ENCODE measurements around the gene CHL1. TPM values are rescaled to one million over a fixed set of nuclear protein-coding genes. Genes with fewer than 3 reads are reported as not detected.

CHL1 gene
- total RNA-seq, 4 donors from 2014 or later: 10.4 to 41.5 (median 25.4) TPM

DNA sequence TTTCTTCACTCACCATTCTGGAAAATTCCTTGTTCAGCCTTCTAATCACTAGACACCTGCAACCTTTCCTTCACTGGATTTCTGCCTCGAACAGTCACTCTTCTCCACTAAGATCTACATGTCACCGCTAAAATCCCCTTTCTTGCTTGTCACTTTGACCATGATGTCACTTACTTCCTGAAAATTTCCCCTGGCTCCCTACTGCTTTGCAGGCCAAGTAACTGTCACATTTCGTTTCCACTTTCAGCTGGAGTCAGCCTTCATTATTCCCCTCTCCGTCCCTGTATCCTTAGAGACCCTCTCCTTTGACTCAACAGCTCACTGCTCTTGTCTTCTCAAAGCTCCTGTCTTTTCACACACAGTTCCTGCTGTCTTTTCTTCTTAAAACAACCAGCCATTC is 15.9 kb downstream of the CHL1 start:
- Histone ChIP-seq H3K4me3 (no peak overlapping the region), H3K36me3 (no peaks in the 10 kb centered on the region), H3K9me3 (no peaks in the 10 kb centered on the region), H3K27ac (no peak overlapping the region), H3K4me1 (no peaks in the 10 kb centered on the region), H3K27me3 (no peaks in the 10 kb centered on the region)
- in situ Hi-C loops (cut with MboI; ENCODE audit: low pct_ligation_motif_present in 1 of 4, low pct_unique_long_range_greater_than_20kb in 1 of 4, low sequenced_read_pairs in 3 of 4): no loop called here
- TF ChIP-seq, protein P1, sequence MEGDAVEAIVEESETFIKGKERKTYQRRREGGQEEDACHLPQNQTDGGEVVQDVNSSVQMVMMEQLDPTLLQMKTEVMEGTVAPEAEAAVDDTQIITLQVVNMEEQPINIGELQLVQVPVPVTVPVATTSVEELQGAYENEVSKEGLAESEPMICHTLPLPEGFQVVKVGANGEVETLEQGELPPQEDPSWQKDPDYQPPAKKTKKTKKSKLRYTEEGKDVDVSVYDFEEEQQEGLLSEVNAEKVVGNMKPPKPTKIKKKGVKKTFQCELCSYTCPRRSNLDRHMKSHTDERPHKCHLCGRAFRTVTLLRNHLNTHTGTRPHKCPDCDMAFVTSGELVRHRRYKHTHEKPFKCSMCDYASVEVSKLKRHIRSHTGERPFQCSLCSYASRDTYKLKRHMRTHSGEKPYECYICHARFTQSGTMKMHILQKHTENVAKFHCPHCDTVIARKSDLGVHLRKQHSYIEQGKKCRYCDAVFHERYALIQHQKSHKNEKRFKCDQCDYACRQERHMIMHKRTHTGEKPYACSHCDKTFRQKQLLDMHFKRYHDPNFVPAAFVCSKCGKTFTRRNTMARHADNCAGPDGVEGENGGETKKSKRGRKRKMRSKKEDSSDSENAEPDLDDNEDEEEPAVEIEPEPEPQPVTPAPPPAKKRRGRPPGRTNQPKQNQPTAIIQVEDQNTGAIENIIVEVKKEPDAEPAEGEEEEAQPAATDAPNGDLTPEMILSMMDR (IDR thresholded peaks at IDR 0.05): no peak
- TF ChIP-seq POLR2AphosphoS5 (IDR thresholded peaks at IDR 0.05) (no peak), POLR2A (IDR thresholded peaks at IDR 0.05) (no peak), EP300 (IDR thresholded peaks at IDR 0.05; ENCODE audit: low read depth) (no peak)
- WGBS, 2 donors (ENCODE audit: low coverage in 1 of 2): 25 to 42% methylated on average over 4 of the region's 4 CpGs
- intact Hi-C loops (cut with DNase I; ENCODE audit: low total_unique reads): no loop called here
- DNase-seq: no peak

DNA sequence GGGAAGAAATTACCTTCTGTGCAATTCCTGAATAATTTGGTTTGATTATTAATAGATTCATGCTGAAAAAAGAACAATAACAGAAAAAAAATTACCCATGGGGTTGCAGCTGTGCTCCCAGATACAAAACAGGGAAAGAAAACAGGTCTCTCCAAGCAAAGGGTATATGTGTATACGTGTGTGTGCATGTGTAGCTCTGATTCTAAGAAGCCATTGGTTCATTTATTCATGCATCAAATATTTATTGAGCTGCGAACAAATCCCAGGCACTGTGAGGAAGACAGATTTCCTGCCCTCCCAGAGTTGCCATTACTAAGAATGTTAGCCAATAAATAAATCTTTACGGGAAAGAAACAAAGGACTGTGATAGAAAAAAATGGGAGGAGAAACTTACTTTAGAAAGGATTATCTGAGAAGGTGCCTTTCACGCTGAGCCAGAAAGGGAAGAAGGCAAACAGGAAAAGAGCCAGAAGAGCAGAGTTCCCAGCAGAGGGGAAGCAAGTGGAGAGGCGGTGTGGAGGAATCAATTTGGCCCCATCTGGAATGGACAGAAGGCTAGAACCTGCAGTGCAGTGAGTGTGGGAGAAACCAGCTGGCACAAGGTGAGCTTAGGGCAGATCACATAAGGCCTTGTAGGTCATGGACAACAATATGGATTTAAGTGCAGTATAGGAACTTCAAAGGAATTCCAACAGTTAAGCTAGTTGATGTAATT is 20.7 kb downstream of the CHL1 start:
- Histone ChIP-seq H3K27me3 (no peaks in the 10 kb centered on the region), H3K27ac (no peak overlapping the region), H3K4me1 (no peaks in the 10 kb centered on the region), H3K9me3 (no peaks in the 10 kb centered on the region), H3K36me3 (no peaks in the 10 kb centered on the region), H3K4me3 (no peak overlapping the region)
- in situ Hi-C loops (cut with MboI; ENCODE audit: low pct_ligation_motif_present in 1 of 4, low pct_unique_long_range_greater_than_20kb in 1 of 4, low sequenced_read_pairs in 3 of 4) (no loop called here), intact Hi-C loops (cut with DNase I; ENCODE audit: low total_unique reads) (no loop called here)
- TF ChIP-seq POLR2A (IDR thresholded peaks at IDR 0.05) (no peak), EP300 (IDR thresholded peaks at IDR 0.05; ENCODE audit: low read depth) (no peak), POLR2AphosphoS5 (IDR thresholded peaks at IDR 0.05) (no peak)
- TF ChIP-seq, protein P1 (IDR thresholded peaks at IDR 0.05): no peak
- WGBS, 2 donors (ENCODE audit: low coverage in 1 of 2): 55 to 71% methylated on average over 4 to 5 of the region's 5 CpGs
- no peak for DNase-seq

DNA sequence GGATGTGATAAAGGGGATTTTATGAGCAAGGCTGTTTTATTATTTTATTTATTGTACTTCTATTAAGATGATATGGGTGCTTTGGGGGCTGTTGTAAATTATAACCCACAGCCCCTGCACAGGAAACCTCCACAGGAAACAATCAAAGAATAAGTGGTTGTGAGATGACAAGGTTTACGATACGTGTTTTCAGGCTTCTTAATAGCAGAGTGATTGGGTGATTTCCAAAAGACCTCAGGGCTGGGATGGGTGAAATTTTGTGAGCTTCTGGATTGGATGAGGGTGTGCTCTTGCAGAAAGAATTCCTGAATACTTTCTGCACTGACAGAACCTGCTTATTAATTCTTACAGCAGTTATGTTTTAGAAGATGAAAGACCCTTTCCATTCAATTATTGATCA is 21.4 kb downstream of the CHL1 start:
- Histone ChIP-seq H3K4me3 (no peak overlapping the region), H3K9me3 (no peaks in the 10 kb centered on the region), H3K4me1 (no peaks in the 10 kb centered on the region), H3K27ac (no peak overlapping the region), H3K27me3 (no peaks in the 10 kb centered on the region), H3K36me3 (no peaks in the 10 kb centered on the region)
- intact Hi-C loops (cut with DNase I; ENCODE audit: low total_unique reads): no loop called here
- 66 to 68% methylated on average over 2 of the region's 2 CpGs for WGBS, 2 donors (ENCODE audit: low coverage in 1 of 2)
- no peak for DNase-seq
- in situ Hi-C loops (cut with MboI; ENCODE audit: low pct_ligation_motif_present in 1 of 4, low pct_unique_long_range_greater_than_20kb in 1 of 4, low sequenced_read_pairs in 3 of 4): no loop called here
- TF ChIP-seq EP300 (IDR thresholded peaks at IDR 0.05; ENCODE audit: low read depth): no peak
- no peak for TF ChIP-seq POLR2AphosphoS5 (IDR thresholded peaks at IDR 0.05)
- TF ChIP-seq, protein P1 (IDR thresholded peaks at IDR 0.05): no peak
- TF ChIP-seq POLR2A (IDR thresholded peaks at IDR 0.05): no peak

DNA sequence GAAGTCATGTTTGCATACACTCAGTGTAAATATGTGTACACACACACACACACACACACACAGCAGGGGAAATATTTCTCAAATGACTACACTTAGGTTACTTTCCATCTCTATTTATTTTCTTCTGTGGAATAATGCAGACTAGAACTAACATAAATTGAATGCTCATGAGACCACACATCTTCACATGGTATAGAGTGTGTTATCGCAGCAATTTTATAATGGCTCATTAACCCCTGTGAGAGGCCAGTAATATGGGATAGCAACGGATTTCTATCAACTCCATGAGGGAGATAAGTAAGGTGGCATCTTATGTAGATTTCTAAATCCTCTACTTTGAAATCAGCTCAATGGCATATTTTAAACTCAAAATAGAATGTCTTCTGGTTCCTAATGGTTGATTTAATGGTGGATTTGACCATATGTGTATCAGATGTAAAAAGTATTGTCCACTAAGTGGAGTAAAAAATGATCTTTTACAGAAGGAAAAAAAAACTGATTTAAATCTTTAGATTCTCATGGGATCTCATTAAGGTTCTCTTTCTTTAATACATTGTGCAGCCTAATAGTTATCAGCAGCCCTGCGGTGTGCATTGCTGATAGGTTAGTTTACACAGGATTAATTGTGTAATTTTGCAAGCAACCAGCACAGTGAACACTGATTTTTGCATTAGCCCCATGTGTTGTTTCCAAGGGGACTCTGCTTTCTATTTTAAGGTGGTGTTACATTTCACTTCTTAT is 32.0 kb downstream of the CHL1 start:
- Histone ChIP-seq H3K4me1 (no peaks in the 10 kb centered on the region), H3K27ac (no peak overlapping the region), H3K4me3 (no peak overlapping the region), H3K9me3 (peaks cover 2 to 4% of the 10 kb centered on the region in 2 donors), H3K36me3 (no peaks in the 10 kb centered on the region), H3K27me3 (no peaks in the 10 kb centered on the region)
- in situ Hi-C loops (cut with MboI; ENCODE audit: low pct_ligation_motif_present in 1 of 4, low pct_unique_long_range_greater_than_20kb in 1 of 4, low sequenced_read_pairs in 3 of 4) (no loop called here), intact Hi-C loops (cut with DNase I; ENCODE audit: low total_unique reads) (no loop called here)
- DNase-seq: no peak
- 69 to 76% methylated on average over 3 of the region's 3 CpGs for WGBS, 2 donors (ENCODE audit: low coverage in 1 of 2)
- TF ChIP-seq POLR2AphosphoS5 (IDR thresholded peaks at IDR 0.05): no peak
- TF ChIP-seq EP300 (IDR thresholded peaks at IDR 0.05; ENCODE audit: low read depth): no peak
- TF ChIP-seq, protein P1 (IDR thresholded peaks at IDR 0.05): no peak
- TF ChIP-seq POLR2A (IDR thresholded peaks at IDR 0.05): no peak

Measured in transverse colon (tissue), 4 donors.